Kidney (tissue), 14 donors: Measurements from ENCODE around the gene IGSF23. TPM values are rescaled to one million over a fixed set of nuclear protein-coding genes. Genes with fewer than 3 reads are reported as not detected.

ENCODE experiments used
- DNase-seq, 5 donors: peaks; one replicate each; pipeline ENCODE4 v3.0.0-alpha.2; 2013 to 2020
- FAIRE-seq: peaks from 2 replicates; lab custom pipeline; 2012; peaks lifted over from hg19 to GRCh38; lab: Jason Lieb, UNC
- H3K27ac ChIP-seq, 2 donors: one replicate each; pipeline ENCODE4 v1.7.0; 2013; ENCODE audit warnings: low read depth in 2 of 2, low read length in 2 of 2, inconsistent platforms in 1 of 2
- H3K27me3 ChIP-seq: one replicate; pipeline ENCODE4 v1.7.1; 2013; ENCODE audit warnings: low read length, inconsistent platforms; ENCODE audit not compliant: control insufficient read depth, insufficient read depth
- H3K36me3 ChIP-seq, 3 donors: one replicate each; pipeline versions ENCODE4 v1.7.0 to v1.7.1; 2013; ENCODE audit warnings: low read length in 3 of 3, control low read depth in 1 of 3, inconsistent platforms in 1 of 3; ENCODE audit not compliant: insufficient read depth in 3 of 3, control insufficient read depth in 2 of 3
- H3K4me1 ChIP-seq, 3 donors: one replicate each; pipeline versions ENCODE4 v1.7.0 to v1.7.1; 2013; ENCODE audit warnings: low read length in 3 of 3, inconsistent platforms in 1 of 3, low read depth in 1 of 3; ENCODE audit not compliant: control insufficient read depth in 2 of 3, insufficient read depth in 2 of 3
- H3K4me3 ChIP-seq, 3 donors: one replicate each; pipeline versions ENCODE4 v1.7.0 to v1.8.1; 2013; ENCODE audit warnings: low read length in 3 of 3, control low read depth in 1 of 3, inconsistent platforms in 1 of 3
- H3K9ac ChIP-seq, 3 donors: one replicate each; pipeline versions ENCODE4 v1.7.0 to v1.7.1; 2013; ENCODE audit warnings: low read length in 3 of 3, control low read depth in 1 of 3, inconsistent platforms in 1 of 3
- H3K9me3 ChIP-seq, 3 donors: one replicate each; pipeline versions ENCODE4 v1.7.0 to v1.7.1; 2013; ENCODE audit warnings: low read length in 3 of 3, control low read depth in 1 of 3, inconsistent platforms in 1 of 3; ENCODE audit not compliant: control insufficient read depth in 2 of 3, insufficient read depth in 1 of 3
- intact Hi-C: fragments of 100-400 bp; cut with DNase I; formaldehyde crosslinking; loops from one replicate; pipeline ENCODE4 v1.11.1; 2022
- polyA plus RNA-seq: library from polyadenylated mRNA; stranded (reverse); fragments of 350-450 nt; fragmentation: Illumina TruSeq; extraction: RNeasy Lipid Tissue Mini Kit (QIAGEN cat#74804); gene quantifications from one replicate; pipeline ENCODE4 v1.2.3, GENCODE V29; 2014; ENCODE audit warnings: low read depth, low replicate concordance; ENCODE audit not compliant: insufficient read depth
- total RNA-seq: library from RNA; stranded (reverse); fragmentation: NEBNext Ultra II Directional; extraction: Animal tissue kit (Norgen Biotek cat#: 25700); gene quantifications from one replicate; pipeline ENCODE4 v1.2.1, GENCODE V29; 2021
- TF ChIP-seq, protein P1 (sequence below): IDR thresholded peaks from 3 replicates; pipeline ENCODE4 v1.5.1; 2012; ENCODE audit warnings: mild to moderate bottlenecking, moderate library complexity, borderline replicate concordance; ENCODE audit not compliant: insufficient read depth; ENCODE audit errors: extremely low read depth
- donor health status: control.
- donor health status: control.
- donor health status: control.
- donor health status: control.
- donor health status: control.
- donor health status: DM: yes; HTN: yes; CAD: no.
- donor health status: Normal renal cell carcinoma (clear cell type).

Gene IGSF23
- total and polyA plus RNA-seq, 2 donors from 2014 or later, result not detected

DNA sequence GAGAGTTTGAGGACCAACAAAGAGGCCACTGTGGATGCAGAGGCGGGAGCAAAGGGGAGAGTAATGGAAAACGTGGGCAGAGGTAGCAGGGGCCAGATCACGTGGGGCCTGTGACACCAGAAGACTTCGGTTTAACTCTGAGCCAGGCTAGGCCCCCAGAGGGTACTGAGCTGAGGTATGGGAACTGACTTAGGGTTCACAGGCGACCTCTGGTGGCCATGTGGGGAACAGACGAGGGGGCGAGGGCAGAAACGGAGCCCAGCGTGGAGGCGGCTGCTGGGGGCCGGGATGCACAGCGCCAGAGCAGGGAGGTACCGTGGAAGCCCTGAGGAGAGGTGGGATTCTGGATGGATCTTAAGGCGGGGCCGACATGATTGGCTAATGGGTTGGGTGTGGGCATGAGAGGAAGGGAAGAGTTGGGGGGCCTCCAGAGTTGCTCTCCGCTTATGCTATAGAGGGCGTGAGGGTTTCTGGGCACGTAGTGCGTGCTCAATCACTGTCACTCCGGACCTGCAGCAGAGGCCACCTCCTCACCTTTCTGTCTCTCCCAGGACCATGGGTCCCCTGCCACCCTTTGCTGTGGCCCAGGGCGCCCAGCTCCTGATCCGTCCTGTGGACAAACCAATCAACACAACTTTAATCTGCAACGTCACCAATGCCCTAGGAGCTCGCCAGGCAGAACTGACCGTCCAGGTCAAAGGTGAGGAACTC, 44.0 kb downstream of the IGSF23 start:
- H3K36me3 ChIP-seq, result peaks cover 14 to 48% (median 27%) of the 10 kb centered on the region in 3 donors
- no peaks in the 10 kb centered on the region for H3K9me3 ChIP-seq
- DNase-seq (peak; percentile 70 to 84 (median 78)), FAIRE-seq (no peak)
- peaks cover 0 to 2% (median 1%) of the 10 kb centered on the region in 3 donors for H3K4me1 ChIP-seq
- TF ChIP-seq, protein P1, sequence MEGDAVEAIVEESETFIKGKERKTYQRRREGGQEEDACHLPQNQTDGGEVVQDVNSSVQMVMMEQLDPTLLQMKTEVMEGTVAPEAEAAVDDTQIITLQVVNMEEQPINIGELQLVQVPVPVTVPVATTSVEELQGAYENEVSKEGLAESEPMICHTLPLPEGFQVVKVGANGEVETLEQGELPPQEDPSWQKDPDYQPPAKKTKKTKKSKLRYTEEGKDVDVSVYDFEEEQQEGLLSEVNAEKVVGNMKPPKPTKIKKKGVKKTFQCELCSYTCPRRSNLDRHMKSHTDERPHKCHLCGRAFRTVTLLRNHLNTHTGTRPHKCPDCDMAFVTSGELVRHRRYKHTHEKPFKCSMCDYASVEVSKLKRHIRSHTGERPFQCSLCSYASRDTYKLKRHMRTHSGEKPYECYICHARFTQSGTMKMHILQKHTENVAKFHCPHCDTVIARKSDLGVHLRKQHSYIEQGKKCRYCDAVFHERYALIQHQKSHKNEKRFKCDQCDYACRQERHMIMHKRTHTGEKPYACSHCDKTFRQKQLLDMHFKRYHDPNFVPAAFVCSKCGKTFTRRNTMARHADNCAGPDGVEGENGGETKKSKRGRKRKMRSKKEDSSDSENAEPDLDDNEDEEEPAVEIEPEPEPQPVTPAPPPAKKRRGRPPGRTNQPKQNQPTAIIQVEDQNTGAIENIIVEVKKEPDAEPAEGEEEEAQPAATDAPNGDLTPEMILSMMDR, result peak; percentile 94
- no peak overlapping the region for H3K27ac ChIP-seq
- no peak overlapping the region for H3K4me3 ChIP-seq
- H3K27me3 ChIP-seq, result no peaks in the 10 kb centered on the region
- peak overlapping the region in 1 of 3 donors; percentile 15 for H3K9ac ChIP-seq
- intact Hi-C loops, result loop anchor here (5.0 kb wide), 1 partner anchor 85 kb away; no protein-coding TSS in a partner anchor

DNA sequence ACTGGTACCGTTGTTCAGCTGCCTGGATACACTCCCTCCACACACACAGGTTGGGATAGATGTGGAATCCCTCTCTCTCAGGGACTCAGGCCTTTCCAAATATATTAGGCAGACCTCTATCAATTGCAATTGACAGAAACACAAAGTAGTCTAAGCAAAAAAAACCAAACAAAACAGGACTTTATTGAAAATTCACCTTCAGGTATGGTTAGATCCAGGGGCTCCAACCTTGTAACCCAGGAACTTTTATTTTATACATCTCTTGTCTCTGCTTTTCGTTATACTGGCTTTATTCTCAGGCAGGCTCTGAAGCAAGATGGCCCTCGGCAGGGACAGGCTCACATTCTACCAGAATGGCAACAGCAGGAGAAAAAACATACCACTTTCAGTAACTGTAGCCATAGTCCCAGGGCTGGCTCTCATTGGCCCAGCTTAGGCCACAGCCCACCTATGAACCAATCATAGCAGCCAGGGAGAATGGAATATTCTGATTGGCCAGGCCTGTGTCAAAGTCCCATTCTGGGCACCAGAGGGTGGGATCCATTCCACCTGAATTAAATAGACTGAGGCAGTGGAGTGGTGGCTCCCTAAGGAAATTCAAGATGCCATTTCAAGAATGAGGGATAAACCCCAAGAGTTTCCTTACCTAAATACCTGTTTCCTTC, 44.8 kb downstream of the IGSF23 start:
- no peak for FAIRE-seq
- Histone ChIP-seq H3K4me1 (peaks cover 0 to 6% (median 2%) of the 10 kb centered on the region in 3 donors), H3K4me3 (no peak overlapping the region), H3K9ac (no peak overlapping the region), H3K27me3 (no peaks in the 10 kb centered on the region), H3K36me3 (peaks cover 14 to 52% (median 27%) of the 10 kb centered on the region in 3 donors), H3K27ac (no peak overlapping the region), H3K9me3 (no peaks in the 10 kb centered on the region)
- DNase-seq, result no peak
- TF ChIP-seq, protein P1, result no peak
- intact Hi-C loops, result loop anchor here (5.0 kb wide), 1 partner anchor 86 kb away; no protein-coding TSS in a partner anchor

GRCh38 chr19:44660081-44660480, 46.7 kb downstream of the IGSF23 start:
- Histone ChIP-seq H3K4me1 (peaks cover 0 to 6% (median 2%) of the 10 kb centered on the region in 3 donors), H3K27ac (no peak overlapping the region), H3K27me3 (no peaks in the 10 kb centered on the region), H3K9ac (no peak overlapping the region), H3K9me3 (no peaks in the 10 kb centered on the region), H3K36me3 (peaks cover 14 to 49% (median 24%) of the 10 kb centered on the region in 3 donors), H3K4me3 (no peak overlapping the region)
- no peak for FAIRE-seq
- intact Hi-C loops, result no loop called here
- TF ChIP-seq, protein P1, result no peak
- no peak for DNase-seq
